ENCODE data around the gene SNX9. TPM values are rescaled to one million over a fixed set of nuclear protein-coding genes. Genes with fewer than 3 reads are reported as not detected.

Gene SNX9
- polyA plus RNA-seq (2013, experiment 1 of 2): 21.0 TPM
- polyA plus RNA-seq (2013, experiment 2 of 2): 21.3 TPM

DNA sequence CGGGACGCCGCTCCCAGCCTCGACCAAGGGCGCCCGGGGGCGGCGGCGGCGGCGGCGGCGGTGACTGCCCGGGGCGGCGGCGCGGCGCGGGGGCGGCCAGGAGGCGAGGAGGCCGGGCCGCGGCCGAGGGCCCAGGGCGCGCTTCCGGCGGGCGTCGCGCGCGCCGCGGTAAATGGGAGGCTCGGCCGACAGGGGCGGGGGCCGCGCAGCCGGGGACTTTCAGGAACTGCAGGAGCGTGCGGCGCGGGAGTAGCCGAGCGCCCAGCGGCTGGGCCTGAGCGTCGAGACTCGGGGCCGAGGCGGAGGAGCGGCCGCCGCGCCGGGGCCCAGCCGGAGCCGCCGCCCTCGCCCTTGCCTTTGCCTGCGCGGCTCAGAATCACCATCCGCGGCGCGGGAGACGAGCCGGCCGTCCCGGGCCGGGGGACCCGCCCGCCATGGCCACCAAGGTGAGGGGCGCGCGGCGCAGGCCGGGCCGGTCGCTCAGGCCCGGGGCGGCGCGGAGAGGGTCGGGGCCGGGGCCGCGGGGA is at the start of gene SNX9:
SNX9 (plus strand) TSS at position 246 of the 527 bp plus-strand sequence; CDS start at position 435, 189 bp downstream.
- Histone ChIP-seq H3K4me3 (ENCODE audit: low read length in 2 of 2) (peak within 1 kb of the TSS; percentile 57 to 87), H2BK15ac (ENCODE audit: low read length) (peak within 1 kb of the TSS; percentile 79), H2BK12ac (ENCODE audit: low read length) (no peak within 1 kb of the TSS), H3K14ac (ENCODE audit: low read length) (peak within 1 kb of the TSS; percentile 78), H2BK120ac (ENCODE audit: low read depth, low read length) (peak within 1 kb of the TSS; percentile 13), H2BK5ac (ENCODE audit: low read length) (no peak within 1 kb of the TSS), H4K91ac (ENCODE audit: low read depth, low read length, poor library complexity) (no peak within 1 kb of the TSS), H3K4me2 (ENCODE audit: insufficient read depth, low read length, poor library complexity, severe bottlenecking) (peak within 1 kb of the TSS; percentile 54), H3K36me3 (replicated peaks in 1 of 2; ENCODE audit: control insufficient read depth in 2 of 2, insufficient read depth in 2 of 2, low read length in 2 of 2) (no peaks in the 10 kb centered on the region), H3K9me3 (replicated peaks in 1 of 2; ENCODE audit: control insufficient read depth in 2 of 2, insufficient read depth in 1 of 2, low read depth in 1 of 2, low read length in 2 of 2) (no peaks in the 10 kb centered on the region), H3K4ac (ENCODE audit: low read length) (no peak within 1 kb of the TSS), H3K27me3 (ENCODE audit: control insufficient read depth in 3 of 3, insufficient read depth in 3 of 3, low read depth in 1 of 3, low read length in 3 of 3) (peaks cover 0 to 11% (median 2%) of the 10 kb centered on the region in 3 experiments), H3K4me1 (ENCODE audit: control insufficient read depth in 2 of 2, insufficient read depth in 1 of 2, low read depth in 1 of 2, low read length in 2 of 2) (peaks cover 0 to 1% of the 10 kb centered on the region in 2 donors), H3K18ac (ENCODE audit: low read length) (peak within 1 kb of the TSS; percentile 99), H2AK5ac (ENCODE audit: low read depth, low read length) (peak within 1 kb of the TSS; percentile 65), H4K8ac (ENCODE audit: low read depth, low read length) (peak within 1 kb of the TSS; percentile 0), H3K23ac (ENCODE audit: low read depth, low read length, poor library complexity) (peak within 1 kb of the TSS; percentile 94), H3K9ac (ENCODE audit: low read depth, low read length, poor library complexity) (peak within 1 kb of the TSS; percentile 97), H2AFZ (ENCODE audit: low read length) (peak within 1 kb of the TSS; percentile 94), H3K79me1 (ENCODE audit: low read depth, low read length) (no peaks in the 10 kb centered on the region), H3K27ac (replicated peaks; ENCODE audit: low read length) (peak within 1 kb of the TSS; percentile 65)
- peak; percentile 68 for DNase-seq (ENCODE audit: low spot score)
- no CpG with 5 or more reads among the region's 92 CpGs for WGBS, 2 donors (ENCODE audit: extremely low coverage in 2 of 2, insufficient read length in 2 of 2, insufficient replicate concordance in 1 of 2)

DNA sequence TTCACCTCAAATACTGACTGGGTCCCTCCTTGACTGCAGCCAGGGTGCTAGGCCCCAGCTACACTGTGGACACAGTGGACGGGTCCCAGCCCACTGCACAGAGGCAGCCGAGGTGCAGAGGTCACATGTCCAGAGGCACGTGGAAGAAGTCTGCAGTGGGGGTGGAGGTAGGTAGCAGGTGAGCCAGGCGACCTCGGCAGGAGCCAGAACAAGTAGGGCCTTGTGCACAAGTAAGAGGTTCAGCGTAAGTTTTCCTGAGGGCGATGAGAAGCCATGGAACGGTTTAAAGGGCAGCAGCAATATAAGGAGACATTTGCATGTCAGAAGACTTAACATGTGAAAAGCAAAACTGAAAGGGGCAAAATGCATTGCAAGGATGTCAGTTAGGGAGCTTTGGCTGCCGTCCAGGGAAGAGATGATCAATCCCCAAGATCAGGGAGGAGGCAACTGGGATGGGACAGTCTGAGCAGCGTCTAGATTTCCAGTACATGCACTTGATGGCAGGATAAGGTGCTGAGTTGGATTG is 49.7 kb upstream of the SNX9 start:
- Histone ChIP-seq H3K9me3 (replicated peaks in 1 of 2; ENCODE audit: control insufficient read depth in 2 of 2, insufficient read depth in 1 of 2, low read depth in 1 of 2, low read length in 2 of 2) (no peaks in the 10 kb centered on the region), H3K23ac (ENCODE audit: low read depth, low read length, poor library complexity) (peak overlapping the region; percentile 8), H3K27ac (replicated peaks; ENCODE audit: low read length) (no peak overlapping the region), H4K91ac (ENCODE audit: low read depth, low read length, poor library complexity) (no peak overlapping the region), H2BK15ac (ENCODE audit: low read length) (no peak overlapping the region), H2BK5ac (ENCODE audit: low read length) (no peak overlapping the region), H3K36me3 (replicated peaks in 1 of 2; ENCODE audit: control insufficient read depth in 2 of 2, insufficient read depth in 2 of 2, low read length in 2 of 2) (no peaks in the 10 kb centered on the region), H3K4ac (ENCODE audit: low read length) (no peak overlapping the region), H3K9ac (ENCODE audit: low read depth, low read length, poor library complexity) (no peak overlapping the region), H3K4me1 (ENCODE audit: control insufficient read depth in 2 of 2, insufficient read depth in 1 of 2, low read depth in 1 of 2, low read length in 2 of 2) (peaks cover 0 to 2% of the 10 kb centered on the region in 2 donors), H2BK120ac (ENCODE audit: low read depth, low read length) (no peak overlapping the region), H3K27me3 (ENCODE audit: control insufficient read depth in 3 of 3, insufficient read depth in 3 of 3, low read depth in 1 of 3, low read length in 3 of 3) (peaks cover 0 to 3% (median 0%) of the 10 kb centered on the region in 3 experiments), H3K18ac (ENCODE audit: low read length) (peak overlapping the region; percentile 15), H4K8ac (ENCODE audit: low read depth, low read length) (no peak overlapping the region), H2BK12ac (ENCODE audit: low read length) (no peak overlapping the region), H3K4me3 (ENCODE audit: low read length in 2 of 2) (no peak overlapping the region), H3K14ac (ENCODE audit: low read length) (no peak overlapping the region), H3K4me2 (ENCODE audit: insufficient read depth, low read length, poor library complexity, severe bottlenecking) (no peak overlapping the region), H2AFZ (ENCODE audit: low read length) (no peak overlapping the region), H2AK5ac (ENCODE audit: low read depth, low read length) (no peak overlapping the region), H3K79me1 (ENCODE audit: low read depth, low read length) (no peaks in the 10 kb centered on the region)
- no peak for DNase-seq (ENCODE audit: low spot score)
- whole genome bisulfite sequencing, 2 donors (ENCODE audit: extremely low coverage in 2 of 2, insufficient read length in 2 of 2, insufficient replicate concordance in 1 of 2): no CpG with 5 or more reads among the region's 10 CpGs

- H3K9me3 ChIP-seq (replicated peaks in 1 of 2; ENCODE audit: control insufficient read depth in 2 of 2, insufficient read depth in 1 of 2, low read depth in 1 of 2, low read length in 2 of 2): peaks cover 0 to 2% of the 10 kb centered on the region in 2 donors
- H3K36me3 ChIP-seq (replicated peaks in 1 of 2; ENCODE audit: control insufficient read depth in 2 of 2, insufficient read depth in 2 of 2, low read length in 2 of 2): no peaks in the 10 kb centered on the region
- H2AFZ ChIP-seq (ENCODE audit: low read length): no peak overlapping the region
- no peak overlapping the region for H3K23ac ChIP-seq (ENCODE audit: low read depth, low read length, poor library complexity)
- H2AK5ac ChIP-seq (ENCODE audit: low read depth, low read length): peak overlapping the region; percentile 46
- H3K18ac ChIP-seq (ENCODE audit: low read length): peak overlapping the region; percentile 31
- H3K79me1 ChIP-seq (ENCODE audit: low read depth, low read length): no peaks in the 10 kb centered on the region
- no peak overlapping the region for H3K27ac ChIP-seq (replicated peaks; ENCODE audit: low read length)
- WGBS, 2 donors (ENCODE audit: extremely low coverage in 2 of 2, insufficient read length in 2 of 2, insufficient replicate concordance in 1 of 2): no CpG with 5 or more reads among the region's 17 CpGs
- peak overlapping the region; percentile 82 for H2BK5ac ChIP-seq (ENCODE audit: low read length)
- H2BK15ac ChIP-seq (ENCODE audit: low read length): no peak overlapping the region
- no peak overlapping the region for H3K4me3 ChIP-seq (ENCODE audit: low read length in 2 of 2)
- peak overlapping the region; percentile 84 for H2BK12ac ChIP-seq (ENCODE audit: low read length)
- H4K91ac ChIP-seq (ENCODE audit: low read depth, low read length, poor library complexity): no peak overlapping the region
- peaks cover 0 to 2% of the 10 kb centered on the region in 2 donors for H3K4me1 ChIP-seq (ENCODE audit: control insufficient read depth in 2 of 2, insufficient read depth in 1 of 2, low read depth in 1 of 2, low read length in 2 of 2)
- H2BK120ac ChIP-seq (ENCODE audit: low read depth, low read length): no peak overlapping the region
- H3K4ac ChIP-seq (ENCODE audit: low read length): no peak overlapping the region
- H4K8ac ChIP-seq (ENCODE audit: low read depth, low read length): no peak overlapping the region
- no peak overlapping the region for H3K9ac ChIP-seq (ENCODE audit: low read depth, low read length, poor library complexity)
- H3K14ac ChIP-seq (ENCODE audit: low read length): peak overlapping the region; percentile 44
- no peak for DNase-seq (ENCODE audit: low spot score)
- peaks cover 0 to 3% (median 0%) of the 10 kb centered on the region in 3 experiments for H3K27me3 ChIP-seq (ENCODE audit: control insufficient read depth in 3 of 3, insufficient read depth in 3 of 3, low read depth in 1 of 3, low read length in 3 of 3)
- H3K4me2 ChIP-seq (ENCODE audit: insufficient read depth, low read length, poor library complexity, severe bottlenecking): no peak overlapping the region
Measured at GRCh38 chr6:157774153-157775135, 48.6 kb upstream of the SNX9 start.

Measured in neuronal stem cell (in vitro differentiated cells).